HG02970 (cell line): ENCODE results near the gene PEX19.
A peak's percentile ranks its signal among the peaks of the same experiment; 100 is the strongest.

Experiments
- ATAC-seq: cut with Tn5 transposase; IDR thresholded peaks from one replicate; pipeline ENCODE4 v1.9.1; 2021; ENCODE audit warnings: mild to moderate bottlenecking, moderate library complexity, moderate number of reproducible peaks; ENCODE audit not compliant: unreplicated experiment, low FRiP score

Gene PEX19

GRCh38 chr1:160282807-160283206 lies 2.1 kb downstream of the PEX19 start:
- no peak for ATAC-seq

GRCh38 chr1:160277987-160278386 lies 6.9 kb downstream of the PEX19 start:
- ATAC-seq: no peak

GRCh38 chr1:160277330-160277729 lies 7.6 kb downstream of the PEX19 start:
- no peak for ATAC-seq

GRCh38 chr1:160271025-160271424 lies 13.9 kb downstream of the PEX19 start:
- no peak for ATAC-seq

GRCh38 chr1:160267284-160267991 lies 17.5 kb downstream of the PEX19 start:
- no peak for ATAC-seq

- ATAC-seq: no peak
Observed at GRCh38 chr1:160264795-160265307, 20.1 kb downstream of the PEX19 start.

GRCh38 chr1:160261893-160262794 lies 22.8 kb downstream of the PEX19 start, which contains the start of gene DCAF8:
Gene DCAF8, minus strand, starts transcription at chr1:160262549. Its CDS starts 18,541 bp downstream, at chr1:160244008.
- peak; percentile 88 for ATAC-seq

GRCh38 chr1:160261556-160261892 lies 23.4 kb downstream of the PEX19 start:
- peak; percentile 25 for ATAC-seq

- no peak for ATAC-seq
Observed at GRCh38 chr1:160260406-160261382, 24.2 kb downstream of the PEX19 start.

GRCh38 chr1:160258177-160258798 lies 26.6 kb downstream of the PEX19 start:
- no peak for ATAC-seq

GRCh38 chr1:160257411-160258015 lies 27.4 kb downstream of the PEX19 start:
- no peak for ATAC-seq

GRCh38 chr1:160256396-160257046 lies 28.4 kb downstream of the PEX19 start:
- no peak for ATAC-seq

GRCh38 chr1:160255781-160256300 lies 29.1 kb downstream of the PEX19 start:
- ATAC-seq: no peak

GRCh38 chr1:160251687-160252526 lies 33.0 kb downstream of the PEX19 start:
- ATAC-seq: no peak

- ATAC-seq: no peak
Observed at GRCh38 chr1:160251011-160251410, 33.9 kb downstream of the PEX19 start.

GRCh38 chr1:160247053-160247452 lies 37.9 kb downstream of the PEX19 start:
- ATAC-seq: no peak

GRCh38 chr1:160245434-160245833 lies 39.5 kb downstream of the PEX19 start:
- no peak for ATAC-seq

GRCh38 chr1:160244209-160244608 lies 40.7 kb downstream of the PEX19 start:
- no peak for ATAC-seq
